GM10266 (cell line): ENCODE data around the gene RNF43.

Experiments used
- DNase-seq: peaks from one replicate; pipeline ENCODE4 v3.0.0; 2012; ENCODE audit errors: extremely low spot score
- CTCF ChIP-seq: IDR thresholded peaks from 2 replicates; pipeline ENCODE4 v1.5.1; 2012; ENCODE audit warnings: mild to moderate bottlenecking, low read depth; ENCODE audit not compliant: control insufficient read depth, insufficient read depth; ENCODE audit errors: missing control alignments

Gene RNF43

GRCh38 chr17:58370716-58371115 lies 46.6 kb downstream of the RNF43 start:
- TF ChIP-seq CTCF, result no peak
- DNase-seq, result no peak

GRCh38 chr17:58370309-58370708 lies 47.0 kb downstream of the RNF43 start:
- no peak for TF ChIP-seq CTCF
- DNase-seq, result no peak

GRCh38 chr17:58369214-58370031 lies 47.9 kb downstream of the RNF43 start:
- peak; percentile 17 for DNase-seq
- no peak for TF ChIP-seq CTCF

GRCh38 chr17:58368860-58369213 lies 48.5 kb downstream of the RNF43 start:
- TF ChIP-seq CTCF, result no peak
- peak; percentile 35 for DNase-seq
